ENCODE measurements around the gene SHC4.
"Not testable (repeated sequence)": the region's sequence is repeated elsewhere in the genome, so short reads cannot be mapped to it uniquely, and the experiment has no call there.

The SHC4 gene, protein sequence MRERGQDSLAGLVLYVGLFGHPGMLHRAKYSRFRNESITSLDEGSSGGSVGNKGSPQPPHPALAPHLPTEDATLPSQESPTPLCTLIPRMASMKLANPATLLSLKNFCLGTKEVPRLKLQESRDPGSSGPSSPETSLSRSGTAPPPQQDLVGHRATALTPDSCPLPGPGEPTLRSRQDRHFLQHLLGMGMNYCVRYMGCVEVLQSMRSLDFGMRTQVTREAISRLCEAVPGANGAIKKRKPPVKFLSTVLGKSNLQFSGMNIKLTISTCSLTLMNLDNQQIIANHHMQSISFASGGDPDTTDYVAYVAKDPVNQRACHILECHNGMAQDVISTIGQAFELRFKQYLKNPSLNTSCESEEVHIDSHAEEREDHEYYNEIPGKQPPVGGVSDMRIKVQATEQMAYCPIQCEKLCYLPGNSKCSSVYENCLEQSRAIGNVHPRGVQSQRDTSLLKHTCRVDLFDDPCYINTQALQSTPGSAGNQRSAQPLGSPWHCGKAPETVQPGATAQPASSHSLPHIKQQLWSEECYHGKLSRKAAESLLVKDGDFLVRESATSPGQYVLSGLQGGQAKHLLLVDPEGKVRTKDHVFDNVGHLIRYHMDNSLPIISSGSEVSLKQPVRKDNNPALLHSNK

DNA sequence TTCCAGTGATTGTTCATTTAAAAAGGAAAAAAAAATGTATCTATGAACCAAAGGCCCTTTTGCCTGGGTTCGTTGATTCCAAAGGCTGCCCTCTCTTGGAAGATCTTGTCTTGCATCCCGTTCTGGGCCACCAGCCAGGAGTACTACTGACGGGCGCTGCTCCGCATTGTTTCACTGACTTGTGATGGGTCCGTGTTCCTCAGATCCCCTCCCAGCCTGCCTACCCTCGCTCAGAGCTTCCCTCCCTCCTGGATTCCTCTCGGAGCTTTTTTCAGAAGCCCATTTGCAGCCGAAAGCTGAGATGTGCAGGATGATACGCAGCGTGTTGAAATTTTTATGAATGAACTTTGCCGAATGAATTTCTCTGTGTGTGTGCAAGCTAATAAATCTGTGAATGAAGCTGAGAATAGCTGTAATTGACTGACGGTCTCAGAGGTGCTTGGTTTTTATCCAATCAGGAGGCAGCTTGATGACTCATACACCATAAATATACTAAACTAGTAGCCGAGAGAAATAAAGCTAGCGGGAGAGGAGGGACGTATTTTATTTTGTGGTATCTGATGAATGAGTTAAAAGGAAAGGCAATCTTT, at the start of gene SHC4:
SHC4 (minus strand) TSS at position 396 of the 590 bp plus-strand sequence. CDS start 904 bp downstream, outside the sequence.
- no peak for DNase-seq

DNA sequence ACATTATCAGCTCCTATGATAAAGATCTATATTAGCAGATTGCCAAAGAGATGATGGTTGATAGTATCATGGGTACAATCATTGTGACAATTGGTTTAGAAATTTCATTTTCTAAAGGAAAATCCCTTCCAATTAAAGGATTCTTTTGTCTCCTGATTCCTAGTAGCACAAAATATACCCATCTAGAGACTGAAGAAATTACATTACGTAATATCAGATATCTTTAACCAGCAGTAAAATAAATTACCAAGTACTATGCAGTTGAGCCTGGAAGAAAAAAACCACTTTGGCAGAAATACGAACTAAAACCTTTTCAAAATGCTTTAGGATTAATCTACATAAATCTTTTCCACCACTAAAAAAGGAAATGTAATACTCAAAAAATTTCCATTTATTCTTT, 35.6 kb upstream of the SHC4 start:
- DNase-seq: no peak

DNA sequence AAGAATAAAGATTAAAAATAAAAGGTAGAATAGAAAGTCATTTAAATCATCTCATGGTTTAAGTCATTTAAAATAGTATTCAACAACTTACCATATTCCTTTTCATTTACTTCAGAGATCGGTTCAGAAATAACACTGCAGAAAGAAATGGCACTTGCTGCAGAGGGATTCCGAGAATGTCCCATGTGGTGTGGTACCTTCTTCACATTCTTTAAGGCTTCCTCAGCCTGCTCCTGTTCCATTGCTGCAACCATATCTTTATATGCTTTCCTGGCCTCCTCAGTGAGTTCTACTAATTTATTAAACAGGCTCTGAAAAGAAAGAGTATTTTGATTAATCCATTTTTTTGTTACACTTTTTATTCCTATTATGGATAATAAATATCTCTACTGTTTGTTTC, 32.6 kb upstream of the SHC4 start:
- DNase-seq: no peak

DNA sequence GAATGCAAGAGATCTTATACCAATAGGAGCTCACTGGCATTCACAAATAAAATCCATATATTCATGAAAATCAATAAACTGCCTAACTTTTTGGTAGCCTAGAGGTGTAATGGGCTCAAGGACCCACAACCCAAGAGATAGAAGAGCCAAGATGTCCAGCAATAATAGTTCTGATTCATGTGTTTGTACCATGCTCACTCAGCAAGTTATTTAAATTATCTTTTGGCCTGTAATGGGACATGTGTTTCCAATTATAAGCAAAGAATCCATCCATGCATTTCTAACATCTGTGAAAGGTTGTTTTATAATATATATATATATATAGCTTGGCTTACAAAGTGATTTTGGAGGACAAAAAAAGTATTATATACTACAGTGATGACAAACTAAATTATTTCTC, 29.7 kb upstream of the SHC4 start:
- no peak for DNase-seq

DNA sequence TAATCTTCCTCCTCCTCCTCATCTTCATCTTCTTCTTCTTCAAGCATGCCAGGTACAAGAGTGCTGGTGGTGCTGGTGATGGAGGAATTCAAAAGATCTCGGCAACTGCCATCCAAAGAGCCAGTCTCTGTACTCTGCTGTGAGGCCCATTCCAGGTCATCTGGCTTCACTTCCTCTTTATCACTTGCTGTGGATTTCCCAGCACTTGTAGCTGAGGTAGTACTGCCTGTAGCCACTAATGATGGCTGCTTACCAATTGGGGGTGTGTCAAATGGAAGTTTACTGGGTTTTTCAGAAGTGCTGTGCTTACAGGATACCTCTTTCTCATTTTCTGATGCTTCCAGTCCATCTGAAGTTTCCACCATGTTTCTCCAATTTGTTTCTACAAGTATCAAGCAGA, 28.8 kb upstream of the SHC4 start:
- no peak for DNase-seq

DNA sequence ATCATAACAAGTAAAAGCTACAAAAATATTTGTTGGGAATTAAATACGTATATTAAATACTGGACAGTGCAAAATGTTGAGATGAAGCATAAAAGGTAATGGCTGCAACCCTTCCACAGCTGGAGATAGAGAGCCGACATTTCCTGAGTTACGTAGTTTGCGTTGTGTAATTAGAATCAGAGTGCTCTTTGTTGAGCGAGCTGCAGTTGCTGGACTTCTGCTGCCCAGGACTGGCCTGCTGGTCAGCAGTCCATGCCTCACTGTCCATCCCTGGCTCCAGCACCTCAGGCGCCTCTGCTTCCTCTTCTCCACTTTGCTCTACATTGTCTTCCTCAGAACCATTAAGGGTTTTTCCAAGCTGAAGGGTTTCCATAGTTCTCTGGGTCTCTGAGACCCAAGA, 28.4 kb upstream of the SHC4 start:
- no peak for DNase-seq

DNA sequence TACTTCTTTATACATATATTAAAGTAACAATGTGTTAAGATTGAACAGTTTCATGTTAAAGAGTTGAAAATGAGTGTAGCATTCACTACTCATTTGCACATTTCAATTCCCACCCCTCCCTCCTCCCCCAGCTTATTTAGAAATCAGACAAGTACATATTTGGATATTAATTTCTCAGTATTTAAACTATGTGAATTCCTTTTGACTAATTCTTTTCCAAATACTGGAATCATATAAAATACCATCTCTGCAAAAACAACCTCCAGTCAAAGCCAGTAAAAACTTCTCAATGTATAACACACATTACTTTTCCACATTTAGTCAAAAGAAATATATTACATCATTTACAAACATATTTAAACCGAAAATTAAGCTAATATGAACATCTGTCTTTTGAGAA, 25.5 kb upstream of the SHC4 start:
- no peak for DNase-seq

DNA sequence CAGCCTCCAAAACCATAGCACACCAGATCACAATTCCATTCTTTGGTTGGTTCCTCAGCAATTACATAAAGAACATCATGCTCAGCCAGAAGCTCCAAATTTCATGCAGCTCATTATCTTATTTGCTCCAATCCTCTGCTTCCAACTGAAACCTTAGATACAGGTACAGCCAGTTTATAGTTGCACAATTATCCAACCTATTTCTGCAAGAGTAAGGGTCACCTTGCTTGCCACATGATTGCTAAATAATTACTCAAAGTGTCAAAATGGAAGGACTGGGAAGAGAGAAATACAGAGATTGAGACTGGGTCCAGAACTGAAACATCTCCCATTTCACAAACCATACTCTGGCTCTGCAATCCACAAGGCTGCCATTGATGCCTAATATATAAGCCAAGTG, 23.4 kb upstream of the SHC4 start:
- no peak for DNase-seq

DNA sequence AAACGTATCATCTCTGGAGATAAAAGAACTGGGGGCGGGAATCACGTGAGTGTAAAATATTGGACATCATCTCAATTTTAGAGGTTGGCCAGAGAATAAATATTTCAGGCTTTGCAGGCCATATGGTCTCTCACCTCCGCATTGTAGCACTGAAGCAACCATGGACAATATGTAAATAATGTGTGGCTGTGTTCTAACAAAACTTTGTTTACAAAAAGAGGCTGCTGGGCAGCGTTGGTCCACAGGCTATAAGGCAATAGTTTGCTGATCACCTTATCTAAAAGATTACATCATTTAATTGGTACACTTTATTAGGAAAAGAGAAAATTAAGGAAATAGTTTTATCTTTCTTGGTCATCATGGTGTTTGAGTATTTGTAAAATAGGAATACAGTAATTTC, 22.5 kb upstream of the SHC4 start:
- DNase-seq: no peak

DNA sequence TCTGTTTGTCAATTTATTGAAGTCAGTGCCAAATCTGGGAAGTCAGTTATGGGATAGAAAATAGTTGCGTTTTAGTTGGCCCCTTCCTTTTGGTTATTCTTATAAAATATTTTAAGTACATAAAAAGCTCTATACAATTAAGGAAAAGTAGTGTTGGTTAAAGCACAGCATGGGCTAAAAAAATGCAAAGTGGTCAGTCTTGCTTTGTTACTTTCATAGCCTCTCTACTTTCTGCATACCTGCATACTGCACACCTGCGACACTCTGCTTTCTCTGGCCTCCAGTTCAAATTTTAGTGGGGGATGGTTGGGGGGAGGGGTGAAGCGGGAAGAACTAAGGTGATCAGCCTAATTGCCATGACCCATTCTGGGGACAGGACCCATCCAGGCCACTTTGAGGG, 21.8 kb upstream of the SHC4 start:
- DNase-seq: no peak

DNA sequence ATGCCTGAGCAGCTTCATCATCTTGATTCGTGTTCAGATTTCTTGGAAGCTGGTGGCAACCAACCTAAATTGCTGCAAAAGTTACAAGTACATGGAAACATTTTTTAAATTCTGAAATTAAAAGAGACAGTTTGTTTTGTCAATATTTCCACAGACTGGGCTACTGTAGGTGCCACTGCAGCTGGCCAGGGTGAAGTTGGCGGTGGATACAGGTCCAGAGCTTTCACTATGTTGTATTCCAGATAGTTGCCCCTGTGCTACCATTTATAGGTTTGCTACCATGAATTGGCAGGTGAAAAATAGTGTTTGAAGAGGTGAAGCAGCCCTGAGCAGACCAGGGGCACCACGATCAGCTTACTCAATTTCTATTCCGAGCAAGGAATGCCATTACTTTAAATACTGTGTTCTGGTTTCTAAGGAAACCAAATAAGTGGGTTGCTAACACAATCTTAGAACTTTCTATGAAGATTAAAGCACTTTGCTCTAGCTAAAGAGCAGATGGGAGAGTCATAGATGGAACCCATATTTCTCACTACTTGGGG, 21.2 kb upstream of the SHC4 start:
- DNase-seq: no peak

DNA sequence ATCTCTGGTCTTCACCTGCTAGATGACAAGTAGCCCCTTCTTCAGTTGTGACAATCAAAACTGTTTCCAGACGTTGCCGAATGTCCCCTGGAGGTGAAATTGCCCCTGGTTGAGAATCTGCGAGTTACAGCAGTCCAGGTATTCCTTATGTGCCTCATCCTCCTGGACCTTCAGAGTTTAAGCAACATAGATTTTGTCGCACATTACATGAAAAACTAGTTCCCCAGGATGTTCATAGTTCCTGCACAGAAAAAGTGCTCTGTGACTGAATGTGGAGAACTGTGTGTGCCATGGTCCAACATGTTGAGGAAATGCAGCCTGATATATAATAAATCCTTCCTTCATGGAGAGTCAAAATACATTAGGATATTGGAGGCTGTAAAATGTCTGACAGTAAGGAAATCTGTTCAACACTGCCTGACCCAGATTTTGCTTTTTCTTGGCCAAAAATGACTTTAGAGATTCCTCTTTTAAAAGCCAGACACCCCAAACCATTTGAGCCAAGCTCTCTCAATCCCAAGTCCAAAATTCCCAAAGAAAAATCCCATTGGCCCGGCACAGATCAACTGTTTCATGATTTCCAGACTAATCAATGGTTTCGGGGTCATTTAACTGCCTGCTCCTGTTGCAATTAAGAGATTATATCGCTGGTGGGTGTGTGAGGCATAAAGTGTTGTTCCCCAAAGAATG, 20.4 kb upstream of the SHC4 start:
- DNase-seq: no peak

DNA sequence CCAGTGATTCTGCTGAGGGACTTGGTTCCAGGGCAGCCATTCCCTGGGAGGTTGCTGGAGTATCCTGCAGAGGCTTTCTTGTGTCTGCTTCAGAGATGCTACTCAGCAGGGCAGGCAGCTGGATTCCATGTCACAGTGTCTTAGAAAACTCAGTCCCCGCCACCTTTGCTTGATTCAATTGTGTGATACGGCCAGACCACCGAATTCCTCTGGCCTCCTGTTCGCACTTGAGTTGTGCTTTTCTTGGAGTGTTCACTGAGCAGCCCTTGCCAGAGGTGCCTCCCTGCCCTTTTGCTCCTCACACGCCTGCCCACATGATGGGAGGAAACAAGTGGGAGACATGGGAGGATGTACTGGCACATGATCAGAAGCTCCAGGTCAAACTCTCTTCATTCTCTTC, 19.6 kb upstream of the SHC4 start:
- no peak for DNase-seq

DNA sequence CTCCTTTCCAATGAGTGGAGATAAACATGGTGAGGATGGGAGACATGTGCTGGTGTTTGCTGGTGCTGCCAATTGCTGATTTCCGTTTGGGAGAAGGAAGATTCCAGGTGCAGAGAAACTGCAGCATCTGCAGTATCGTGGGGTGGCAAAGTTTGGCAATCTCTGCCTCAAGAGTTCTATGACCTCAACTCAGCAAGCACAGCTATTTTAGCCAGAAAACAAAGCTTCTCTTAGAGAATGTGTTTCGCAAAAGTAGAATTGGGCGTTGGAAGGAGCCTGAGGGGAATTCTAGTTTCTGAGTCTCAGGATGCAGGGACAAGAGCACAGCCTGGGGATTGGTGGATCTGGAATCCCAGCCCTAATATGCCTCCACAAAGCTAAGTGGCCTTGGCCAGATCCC, 18.2 kb upstream of the SHC4 start:
- DNase-seq: no peak

DNA sequence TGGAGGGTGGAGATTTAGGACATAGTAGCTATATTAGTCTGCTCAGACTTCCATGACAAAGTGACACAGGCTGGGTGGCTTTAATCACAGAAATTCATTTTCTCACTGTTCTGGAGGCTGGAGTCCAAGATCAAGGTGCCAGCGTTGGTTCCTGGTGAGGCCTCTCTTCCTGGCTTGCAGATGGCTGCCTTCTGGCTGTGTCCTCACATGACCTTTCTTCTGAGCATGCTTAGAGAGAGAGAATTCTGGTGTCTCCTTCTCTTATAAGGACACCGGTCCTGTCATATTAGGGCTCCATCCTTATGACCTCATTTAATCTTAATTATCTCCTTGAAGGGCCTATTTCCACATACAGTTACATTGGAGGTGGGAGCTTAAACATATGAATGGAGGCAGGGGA, 14.9 kb upstream of the SHC4 start:
- no peak for DNase-seq

DNA sequence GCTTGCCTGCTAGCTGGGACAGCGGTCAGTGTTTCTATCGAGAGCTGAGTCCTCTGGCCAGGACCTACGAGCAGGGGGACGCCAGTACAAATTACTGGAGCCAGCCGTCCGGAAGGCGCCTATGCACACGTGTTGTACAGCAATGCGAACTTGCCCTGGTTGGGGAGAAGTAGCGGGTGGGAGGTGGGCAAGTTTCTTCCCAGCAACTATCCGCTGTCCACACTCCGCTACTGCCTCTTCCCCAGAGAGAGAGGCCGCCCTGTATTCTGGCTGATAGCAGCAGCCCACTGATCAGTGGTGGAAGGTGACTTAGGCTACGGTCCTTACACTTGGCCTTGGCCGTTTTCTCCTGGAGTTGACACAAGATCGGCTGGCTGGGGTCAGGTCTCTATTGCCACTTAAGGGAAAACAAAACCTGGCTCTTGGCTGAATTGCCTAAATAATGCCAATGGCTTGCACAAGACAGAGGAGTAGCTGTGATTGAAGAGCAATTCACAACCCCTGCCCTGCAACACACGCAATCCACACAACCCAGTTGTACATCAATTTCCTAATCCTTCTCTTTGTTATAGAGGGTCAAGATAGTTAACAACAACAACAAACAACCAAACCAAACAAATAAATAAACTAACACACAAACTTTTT, 12.8 kb upstream of the SHC4 start:
- DNase-seq: no peak

DNA sequence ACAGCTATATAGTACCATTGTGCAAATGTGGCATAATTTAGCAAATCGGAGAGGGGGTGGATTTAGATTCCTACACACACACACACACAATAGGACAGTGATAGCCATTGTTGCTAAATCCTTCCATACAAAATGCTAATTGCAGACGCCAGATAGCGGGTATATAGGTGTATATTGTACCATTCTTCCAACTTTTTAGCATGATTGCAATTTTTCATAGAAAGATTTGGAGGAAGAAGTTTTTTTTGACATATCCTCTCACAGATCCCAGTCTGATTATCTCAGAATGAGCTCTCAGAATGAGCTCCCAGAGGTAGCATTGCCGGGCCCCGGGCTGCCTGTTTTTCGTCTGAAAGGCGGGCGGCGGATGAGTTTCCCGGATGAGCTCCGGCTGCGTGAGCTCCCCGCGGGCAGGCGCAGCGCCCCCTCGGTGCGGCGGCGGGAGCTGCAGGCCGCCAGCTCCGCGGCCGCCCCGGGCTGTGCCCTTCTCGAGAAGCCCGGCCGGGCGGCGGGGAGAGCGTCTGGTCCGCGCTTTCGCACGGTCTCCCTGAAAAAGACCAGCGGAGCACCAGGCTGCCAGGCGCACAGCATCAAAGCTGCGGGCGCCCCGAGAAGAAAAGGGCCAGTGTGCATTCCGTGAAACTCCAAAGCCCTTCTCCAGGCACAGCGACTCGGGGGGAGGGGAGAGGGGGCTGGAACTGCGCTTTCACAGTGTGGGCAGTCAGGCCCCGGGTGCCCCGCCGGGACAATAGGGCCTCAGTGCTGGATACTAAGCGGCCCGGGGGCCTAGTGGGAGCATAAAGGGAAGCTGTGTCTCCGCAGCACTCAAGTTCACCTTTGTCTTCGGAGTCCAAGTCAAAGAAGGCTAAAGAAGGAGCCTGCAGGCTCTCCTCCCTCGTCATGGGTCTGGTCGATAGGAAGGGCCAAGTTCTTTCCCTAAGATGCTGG, 12.0 kb upstream of the SHC4 start:
- DNase-seq: peak; percentile 69

DNA sequence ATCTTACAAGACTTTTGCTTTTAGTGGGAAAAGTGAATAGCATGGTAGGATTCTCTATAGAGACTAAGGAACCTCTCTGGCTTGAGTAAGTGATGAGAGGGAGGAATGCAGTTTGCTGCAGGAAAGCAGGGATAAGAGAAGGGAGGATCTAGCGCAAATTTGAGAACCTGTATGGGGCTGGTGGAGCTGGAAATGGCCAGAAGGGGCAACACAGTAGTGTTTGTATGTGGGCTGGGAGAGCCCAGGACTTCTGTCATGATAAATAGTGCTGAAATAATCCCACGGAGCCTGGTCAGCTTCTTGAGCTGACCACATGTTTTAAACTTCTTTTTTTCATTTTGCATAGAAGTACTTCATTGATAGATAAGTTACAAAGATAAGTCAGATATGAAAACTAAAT, 11.2 kb upstream of the SHC4 start:
- DNase-seq: no peak

DNA sequence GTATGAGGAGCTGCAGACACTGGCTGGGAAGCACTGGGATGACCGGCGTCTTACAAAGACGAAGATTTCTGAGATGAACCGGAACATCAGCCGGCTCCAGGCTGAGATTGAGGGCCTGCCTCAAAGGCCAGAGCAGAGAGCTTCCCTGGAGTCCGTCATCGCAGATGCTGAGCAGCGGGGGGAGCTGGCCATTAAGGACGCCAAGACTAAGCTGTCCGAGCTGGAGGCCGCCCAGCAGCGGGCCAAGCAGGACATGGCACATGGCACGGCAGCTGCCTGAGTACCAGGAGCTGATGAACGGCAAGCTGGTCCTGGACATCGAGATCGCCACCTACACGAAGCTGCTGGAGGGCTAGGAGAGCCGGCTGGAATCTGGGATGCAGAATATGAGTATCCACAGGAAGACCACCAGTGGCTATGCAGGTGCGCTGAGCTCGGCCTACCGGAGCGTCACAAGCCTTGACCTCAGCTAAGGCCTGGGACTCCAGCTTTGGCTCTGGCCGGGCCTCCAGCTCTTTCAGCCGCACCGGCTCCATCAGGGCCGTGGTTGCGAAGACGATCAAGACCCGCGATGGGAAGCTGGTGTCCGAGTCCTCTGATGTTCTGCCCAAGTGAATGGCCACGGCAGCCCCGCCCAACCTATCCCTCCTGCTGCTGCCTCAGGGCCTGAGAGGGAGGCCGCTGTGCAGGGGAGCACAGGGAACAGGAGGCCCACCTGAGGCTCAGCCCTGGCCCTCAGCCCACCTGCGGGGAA, 9.2 kb upstream of the SHC4 start:
- no peak for DNase-seq

DNA sequence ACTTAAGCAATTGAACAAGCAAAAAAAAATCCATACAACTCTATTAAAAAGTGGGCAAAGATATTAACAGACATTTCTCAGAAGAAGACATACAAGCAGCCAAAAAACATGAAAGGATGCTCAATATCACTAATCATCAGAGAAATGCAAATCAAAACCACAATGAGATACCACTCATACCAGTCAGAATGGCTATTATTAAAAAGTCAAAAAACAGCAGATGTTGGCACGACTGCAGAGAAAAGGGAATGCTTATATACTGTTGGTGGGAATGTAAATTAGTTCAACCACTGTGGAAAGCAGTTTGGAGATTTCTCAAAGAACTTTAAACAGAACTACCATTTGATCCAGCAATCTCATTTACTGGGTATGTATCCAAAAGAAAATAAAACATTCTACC, 7.2 kb upstream of the SHC4 start:
- DNase-seq: not testable (repeated sequence)

DNA sequence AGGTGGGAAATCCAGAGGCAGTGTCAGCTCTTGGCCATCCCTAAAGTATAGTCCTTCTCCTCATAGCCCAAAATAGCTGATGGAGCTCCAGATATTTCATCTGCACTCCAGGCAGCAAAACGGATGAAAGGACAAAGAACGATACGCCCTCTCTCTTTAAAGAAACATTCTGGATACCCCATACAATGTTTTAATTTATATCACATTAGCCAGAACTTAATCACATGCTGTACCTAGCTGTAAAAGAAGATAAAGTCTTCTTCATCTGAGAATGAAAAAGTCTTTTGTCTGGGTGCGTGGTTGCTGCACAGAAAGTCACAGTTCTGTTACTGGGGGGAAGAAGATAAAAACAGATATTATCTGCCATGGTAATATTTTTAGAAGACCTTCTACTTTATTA, 4.3 kb upstream of the SHC4 start:
- DNase-seq: no peak

All from activated CD8-positive, alpha-beta memory T cell treated with anti-CD3 and anti-CD28 coated beads, Interleukin-2, amount 50 U/mL, for 4 hours (primary cell).